HEK293 (cell line): ENCODE results near the gene TEDC2.

Experiments used
- ELK4 ChIP-seq: IDR thresholded peaks from 2 replicates; pipeline ENCODE4 v1.6.1; 2011; ENCODE audit warnings: mild to moderate bottlenecking, low read depth, low read length, borderline replicate concordance
- HIC1 ChIP-seq: fragments of 450-650 bp; formaldehyde crosslinking; IDR thresholded peaks from 2 replicates; pipeline ENCODE4 v1.5.1; 2016; ENCODE audit warnings: missing biosample characterization, missing genetic modification characterization
- KLF16 ChIP-seq: fragments of 450-650 bp; formaldehyde crosslinking; IDR thresholded peaks from 2 replicates; pipeline ENCODE4 v1.5.1; 2017; ENCODE audit warnings: missing biosample characterization, missing genetic modification characterization
- KLF17 ChIP-seq: fragments of 450-650 bp; formaldehyde crosslinking; IDR thresholded peaks from 2 replicates; pipeline ENCODE4 v1.5.1; 2016; ENCODE audit warnings: missing biosample characterization, missing genetic modification characterization
- KLF7 ChIP-seq: fragments of 450-650 bp; formaldehyde crosslinking; IDR thresholded peaks from 2 replicates; pipeline ENCODE4 v1.5.1; 2016; ENCODE audit warnings: missing biosample characterization, missing genetic modification characterization, borderline replicate concordance
- SCRT1 ChIP-seq: fragments of 450-650 bp; formaldehyde crosslinking; IDR thresholded peaks from 2 replicates; pipeline ENCODE4 v1.5.1; 2016; ENCODE audit warnings: missing biosample characterization, missing genetic modification characterization, borderline replicate concordance
- ZBTB11 ChIP-seq: fragments of 450-650 bp; formaldehyde crosslinking; conservative IDR thresholded peaks from 2 replicates; pipeline ENCODE4 v1.5.1; 2016; ENCODE audit warnings: low read depth, missing biosample characterization, missing genetic modification characterization
- ZBTB20 ChIP-seq: fragments of 450-650 bp; formaldehyde crosslinking; IDR thresholded peaks from 2 replicates; pipeline ENCODE4 v1.5.1; 2016; ENCODE audit warnings: missing biosample characterization, missing genetic modification characterization
- ZBTB21 ChIP-seq: fragments of 450-650 bp; formaldehyde crosslinking; IDR thresholded peaks from 2 replicates; pipeline ENCODE4 v1.5.1; 2017; ENCODE audit warnings: missing biosample characterization, missing genetic modification characterization
- ZBTB7A ChIP-seq: fragments of 450-650 bp; formaldehyde crosslinking; IDR thresholded peaks from 2 replicates; pipeline ENCODE4 v1.5.1; 2016; ENCODE audit warnings: low read depth, missing biosample characterization, missing genetic modification characterization
- ZFP69B ChIP-seq: fragments of 450-650 bp; formaldehyde crosslinking; IDR thresholded peaks from 2 replicates; pipeline ENCODE4 v1.5.1; 2016; ENCODE audit warnings: missing biosample characterization, missing genetic modification characterization
- ZNF112 ChIP-seq: fragments of 450-650 bp; formaldehyde crosslinking; IDR thresholded peaks from 2 replicates; pipeline ENCODE4 v1.5.0; 2017; ENCODE audit warnings: missing biosample characterization, missing genetic modification characterization
- ZNF132 ChIP-seq: fragments of 450-650 bp; formaldehyde crosslinking; IDR thresholded peaks from 2 replicates; pipeline ENCODE4 v1.5.1; 2017; ENCODE audit warnings: missing biosample characterization, missing genetic modification characterization, borderline replicate concordance
- ZNF133 ChIP-seq: fragments of 450-650 bp; formaldehyde crosslinking; IDR thresholded peaks from 2 replicates; pipeline ENCODE4 v1.5.1; 2016; ENCODE audit warnings: missing biosample characterization, missing genetic modification characterization
- ZNF214 ChIP-seq: fragments of 450-650 bp; formaldehyde crosslinking; IDR thresholded peaks from 2 replicates; pipeline ENCODE4 v1.5.1; 2017; ENCODE audit warnings: missing biosample characterization, mild to moderate bottlenecking, missing genetic modification characterization, borderline replicate concordance
- ZNF23 ChIP-seq: fragments of 450-650 bp; formaldehyde crosslinking; IDR thresholded peaks from 2 replicates; pipeline ENCODE4 v1.5.1; 2016; ENCODE audit warnings: missing biosample characterization, missing genetic modification characterization, borderline replicate concordance
- ZNF248 ChIP-seq: fragments of 450-650 bp; formaldehyde crosslinking; IDR thresholded peaks from 2 replicates; pipeline ENCODE4 v1.5.1; 2017; ENCODE audit warnings: missing biosample characterization, missing genetic modification characterization
- ZNF335 ChIP-seq: fragments of 450-650 bp; formaldehyde crosslinking; conservative IDR thresholded peaks from 2 replicates; pipeline ENCODE4 v1.5.1; 2016; ENCODE audit warnings: missing biosample characterization, missing genetic modification characterization
- ZNF354C ChIP-seq: fragments of 450-650 bp; formaldehyde crosslinking; IDR thresholded peaks from 2 replicates; pipeline ENCODE4 v1.5.1; 2016; ENCODE audit warnings: missing biosample characterization, missing genetic modification characterization, low read depth, borderline replicate concordance
- ZNF391 ChIP-seq: fragments of 450-650 bp; formaldehyde crosslinking; IDR thresholded peaks from 2 replicates; pipeline ENCODE4 v1.5.1; 2016; ENCODE audit warnings: low read depth, missing biosample characterization, missing genetic modification characterization, borderline replicate concordance
- ZNF404 ChIP-seq: fragments of 450-650 bp; formaldehyde crosslinking; IDR thresholded peaks from 2 replicates; pipeline ENCODE4 v1.5.1; 2017; ENCODE audit warnings: missing biosample characterization, missing genetic modification characterization
- ZNF473 ChIP-seq: fragments of 450-650 bp; formaldehyde crosslinking; IDR thresholded peaks from 2 replicates; pipeline ENCODE4 v1.5.1; 2017; ENCODE audit warnings: missing biosample characterization, missing genetic modification characterization
- ZNF513 ChIP-seq: fragments of 450-650 bp; IDR thresholded peaks from 2 replicates; pipeline ENCODE4 v1.5.1; 2018; ENCODE audit warnings: missing biosample characterization, missing genetic modification characterization
- ZNF580 ChIP-seq: fragments of 450-650 bp; formaldehyde crosslinking; IDR thresholded peaks from 2 replicates; pipeline ENCODE4 v1.5.1; 2016; ENCODE audit warnings: missing biosample characterization, missing genetic modification characterization
- ZNF596 ChIP-seq: fragments of 450-650 bp; IDR thresholded peaks from 2 replicates; pipeline ENCODE4 v1.5.0; 2018; ENCODE audit warnings: missing biosample characterization, mild to moderate bottlenecking, missing genetic modification characterization, moderate library complexity
- ZNF626 ChIP-seq: fragments of 450-650 bp; sonication (Bioruptor Pico); formaldehyde crosslinking; IDR thresholded peaks from 2 replicates; pipeline ENCODE4 v1.5.1; 2018; ENCODE audit warnings: missing biosample characterization, missing genetic modification characterization, inconsistent platforms
- ZNF701 ChIP-seq: fragments of 450-650 bp; formaldehyde crosslinking; IDR thresholded peaks from 2 replicates; pipeline ENCODE4 v1.5.1; 2016; ENCODE audit warnings: missing biosample characterization, missing genetic modification characterization
- ZNF747 ChIP-seq: fragments of 450-650 bp; formaldehyde crosslinking; IDR thresholded peaks from 2 replicates; pipeline ENCODE4 v1.5.1; 2016; ENCODE audit warnings: missing biosample characterization, missing genetic modification characterization
- ZNF76 ChIP-seq: fragments of 450-650 bp; formaldehyde crosslinking; IDR thresholded peaks from 2 replicates; pipeline ENCODE4; 2016; ENCODE audit warnings: low read depth, missing biosample characterization, missing genetic modification characterization, borderline replicate concordance
- ZNF830 ChIP-seq: fragments of 450-650 bp; IDR thresholded peaks from 2 replicates; pipeline ENCODE4 v1.5.0; 2018; ENCODE audit warnings: missing biosample characterization, missing genetic modification characterization, low read depth, mild to moderate bottlenecking, moderate library complexity
- ZNF837 ChIP-seq: fragments of 450-650 bp; formaldehyde crosslinking; IDR thresholded peaks from 2 replicates; pipeline ENCODE4 v1.5.1; 2016; ENCODE audit warnings: missing biosample characterization, missing genetic modification characterization

The TEDC2 gene

GRCh38 chr16:2512735-2513404 is 53.0 kb downstream of the TEDC2 start (continued):
- no peak for TF ChIP-seq ZNF112 (tag by site-specific recombination)
- TF ChIP-seq HIC1, result 0 out of 2 replicates have a peak, but pooled peaks have one; percentile 36
- no peak for TF ChIP-seq ZNF132 (tag by site-specific recombination)
- TF ChIP-seq KLF7, result no peak
- no peak for TF ChIP-seq ZNF133 (tag by site-specific recombination)
- TF ChIP-seq ZNF830 (tag by site-specific recombination), result no peak
- TF ChIP-seq ZNF214 (tag by site-specific recombination), result no peak
- no peak for TF ChIP-seq ZNF513 (tag by site-specific recombination)
- no peak for TF ChIP-seq KLF17 (tag by site-specific recombination)
- peak; percentile 61 for TF ChIP-seq ZNF335 (tag by site-specific recombination)
- no peak for TF ChIP-seq ZBTB21 (tag by site-specific recombination)
- 0 out of 2 replicates have a peak, but pooled peaks have one; percentile 26 for TF ChIP-seq ZBTB7A (tag by site-specific recombination)
- TF ChIP-seq ELK4, result no peak
- no peak for TF ChIP-seq ZNF404 (tag by site-specific recombination)
- TF ChIP-seq ZNF473 (tag by site-specific recombination), result no peak
- TF ChIP-seq ZNF580 (tag by site-specific recombination), result no peak
- no peak for TF ChIP-seq ZNF248 (tag by site-specific recombination)
- no peak for TF ChIP-seq ZBTB11 (tag by site-specific recombination)
- no peak for TF ChIP-seq ZNF391 (tag by site-specific recombination)
- TF ChIP-seq SCRT1 (tag by site-specific recombination), result no peak
- no peak for TF ChIP-seq ZNF596
- TF ChIP-seq ZNF837 (tag by site-specific recombination), result no peak
- no peak for TF ChIP-seq ZNF626 (tag by site-specific recombination)
- TF ChIP-seq ZNF354C (tag by site-specific recombination), result no peak
- TF ChIP-seq ZNF747 (tag by site-specific recombination), result no peak
- TF ChIP-seq ZBTB20 (tag by site-specific recombination), result 0 out of 2 replicates have a peak, but pooled peaks have one; percentile 11
- no peak for TF ChIP-seq ZFP69B (tag by site-specific recombination)
- no peak for TF ChIP-seq ZNF76 (tag by site-specific recombination)
- TF ChIP-seq ZNF23, result no peak
- TF ChIP-seq ZNF701 (tag by site-specific recombination), result no peak
- no peak for TF ChIP-seq KLF16 (tag by site-specific recombination)
